IPS DF 19.7 (cell line): ENCODE results near the gene ANGPTL7.
"Not testable (repeated sequence)": the region's sequence is repeated elsewhere in the genome, so short reads cannot be mapped to it uniquely, and the experiment has no call there.

Experiments
- DNase-seq: peaks from one replicate; pipeline ENCODE4 v3.0.0-alpha.2; 2013; ENCODE audit warnings: low read depth, low spot score

Gene ANGPTL7, protein sequence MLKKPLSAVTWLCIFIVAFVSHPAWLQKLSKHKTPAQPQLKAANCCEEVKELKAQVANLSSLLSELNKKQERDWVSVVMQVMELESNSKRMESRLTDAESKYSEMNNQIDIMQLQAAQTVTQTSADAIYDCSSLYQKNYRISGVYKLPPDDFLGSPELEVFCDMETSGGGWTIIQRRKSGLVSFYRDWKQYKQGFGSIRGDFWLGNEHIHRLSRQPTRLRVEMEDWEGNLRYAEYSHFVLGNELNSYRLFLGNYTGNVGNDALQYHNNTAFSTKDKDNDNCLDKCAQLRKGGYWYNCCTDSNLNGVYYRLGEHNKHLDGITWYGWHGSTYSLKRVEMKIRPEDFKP

DNA sequence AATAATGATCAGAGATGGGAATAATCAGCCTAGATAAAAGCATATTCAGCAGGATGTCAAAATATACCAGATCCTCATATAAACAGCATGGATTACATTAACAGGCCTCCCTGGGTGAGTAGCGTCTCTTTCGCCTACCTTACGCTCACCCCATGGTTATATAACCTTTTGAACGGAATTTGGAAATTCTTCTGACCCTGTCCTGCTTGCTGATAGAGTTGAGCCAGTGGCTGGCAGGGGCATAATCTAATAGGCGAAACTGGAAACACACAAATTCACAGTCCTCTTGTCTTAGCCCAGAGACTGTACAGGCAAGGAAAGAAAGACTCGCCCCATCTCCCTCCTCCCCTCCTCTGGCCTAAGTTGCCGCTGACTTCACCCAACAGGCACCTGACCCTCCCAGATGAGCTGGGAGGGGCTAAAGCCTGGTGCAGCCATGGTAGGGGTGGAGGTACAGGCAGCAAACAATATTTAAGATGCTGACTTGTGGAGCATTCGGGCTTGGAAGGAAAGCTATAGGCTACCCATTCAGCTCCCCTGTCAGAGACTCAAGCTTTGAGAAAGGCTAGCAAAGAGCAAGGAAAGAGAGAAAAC, at the start of gene ANGPTL7:
ANGPTL7 (plus strand) TSS at position 498 of the 594 bp plus-strand sequence. CDS start 225 bp downstream, outside the sequence.
- DNase-seq = no peak

DNA sequence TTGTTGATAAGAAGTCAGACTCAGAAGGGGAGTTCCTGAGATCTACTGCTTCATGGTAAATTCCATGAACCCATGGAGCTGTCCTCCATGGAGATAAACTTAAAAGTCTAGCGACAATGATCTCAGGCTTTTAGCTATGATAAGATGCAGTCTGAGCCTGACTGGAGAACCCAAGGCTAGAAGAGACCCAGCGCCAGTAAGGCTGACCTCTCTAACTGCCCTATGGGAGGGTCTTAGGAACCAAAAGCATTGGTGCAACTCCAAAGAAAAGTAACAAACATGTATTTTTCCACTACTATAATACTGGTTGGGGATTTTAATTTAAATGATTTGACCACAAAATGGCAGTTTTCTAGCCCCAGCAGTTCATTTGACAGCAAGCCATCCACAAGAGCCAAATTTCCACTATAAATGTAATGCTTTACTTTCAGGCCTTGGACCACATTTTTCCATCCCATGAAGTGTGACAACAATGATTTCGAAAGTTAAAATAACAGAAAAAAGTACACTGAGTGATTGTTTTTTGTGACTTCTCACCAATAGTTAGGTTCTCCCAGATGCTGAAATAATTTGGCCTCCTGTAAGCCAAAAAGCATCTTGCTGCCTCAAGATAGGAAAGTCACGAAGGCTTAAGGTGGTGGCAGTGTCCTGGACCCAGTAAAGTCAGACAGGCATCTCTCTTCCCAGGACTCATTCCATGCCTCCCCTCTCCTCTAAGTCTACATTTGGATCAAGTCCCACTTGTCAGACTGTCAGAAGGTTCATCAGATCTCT, 46.4 kb upstream of the ANGPTL7 start:
- DNase-seq = no peak

DNA sequence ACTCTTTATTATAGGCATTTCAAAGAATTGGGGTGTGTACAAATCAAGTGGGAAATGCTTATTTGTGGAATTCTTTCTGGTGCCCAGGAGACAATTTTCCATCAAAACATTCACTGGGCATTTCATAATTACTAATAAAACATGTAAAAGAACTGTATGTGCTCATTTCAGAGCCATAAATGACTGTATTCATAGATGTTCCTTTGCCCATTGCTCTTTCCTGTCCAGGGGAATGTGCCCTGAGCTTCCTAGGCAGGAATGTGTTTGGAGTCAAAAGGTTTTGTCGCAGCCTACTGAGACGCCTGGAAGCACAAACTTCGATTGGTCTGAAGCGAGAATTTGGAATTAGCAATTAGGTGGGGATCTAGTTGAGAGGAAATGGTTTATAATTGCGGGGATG, 45.8 kb upstream of the ANGPTL7 start:
- no peak for DNase-seq

DNA sequence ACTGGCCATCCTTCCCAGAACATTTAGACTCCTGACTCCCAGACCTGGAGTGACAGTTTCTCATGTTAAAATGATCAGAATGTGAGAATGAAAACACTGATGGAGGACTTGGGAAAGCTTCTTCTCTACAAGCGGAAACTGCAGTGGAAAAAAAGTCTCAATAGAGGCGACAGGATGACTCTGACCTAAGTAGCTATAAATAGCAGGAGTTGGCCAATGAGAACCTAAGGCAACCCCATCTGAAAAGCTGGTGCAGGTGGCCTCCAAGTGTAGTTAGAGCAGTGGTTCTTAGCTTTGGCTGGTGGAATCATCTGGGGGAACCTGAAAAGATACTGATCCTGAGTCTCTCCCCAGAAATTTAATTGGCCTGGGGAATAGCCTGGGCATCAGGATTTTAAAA, 45.2 kb upstream of the ANGPTL7 start:
- DNase-seq = no peak

DNA sequence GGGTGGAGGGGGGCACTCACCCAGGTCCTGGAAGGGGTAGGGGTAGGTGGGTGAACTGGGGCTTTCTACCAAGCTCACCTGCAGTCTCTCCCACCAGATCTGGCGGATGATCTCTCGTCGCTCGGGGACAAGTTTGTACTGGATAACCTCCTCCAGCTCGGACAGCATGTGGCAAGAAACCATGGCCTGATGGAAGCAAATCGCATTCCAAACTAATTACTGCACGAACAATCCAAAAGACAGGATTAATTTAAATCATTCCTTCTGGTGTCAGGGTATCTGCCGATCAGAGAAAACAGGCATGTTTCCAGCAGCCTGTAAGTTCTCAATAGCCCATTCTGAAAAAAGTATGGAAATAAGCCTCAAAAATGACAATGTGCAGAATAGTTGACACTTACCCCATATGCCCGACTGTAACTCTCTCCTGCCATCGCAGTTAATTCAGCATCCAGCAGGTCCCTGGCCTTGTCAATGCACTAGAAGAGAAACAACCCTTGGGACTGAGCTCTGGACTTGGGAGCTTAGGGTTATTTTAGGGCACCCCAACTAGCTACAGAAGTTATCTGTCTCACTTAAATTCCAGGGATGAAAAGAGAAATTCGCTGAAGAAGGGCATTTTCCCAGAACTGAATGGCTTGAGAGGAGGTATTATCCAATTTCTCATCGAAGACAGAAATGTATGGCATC, 44.4 kb upstream of the ANGPTL7 start:
- no peak for DNase-seq

DNA sequence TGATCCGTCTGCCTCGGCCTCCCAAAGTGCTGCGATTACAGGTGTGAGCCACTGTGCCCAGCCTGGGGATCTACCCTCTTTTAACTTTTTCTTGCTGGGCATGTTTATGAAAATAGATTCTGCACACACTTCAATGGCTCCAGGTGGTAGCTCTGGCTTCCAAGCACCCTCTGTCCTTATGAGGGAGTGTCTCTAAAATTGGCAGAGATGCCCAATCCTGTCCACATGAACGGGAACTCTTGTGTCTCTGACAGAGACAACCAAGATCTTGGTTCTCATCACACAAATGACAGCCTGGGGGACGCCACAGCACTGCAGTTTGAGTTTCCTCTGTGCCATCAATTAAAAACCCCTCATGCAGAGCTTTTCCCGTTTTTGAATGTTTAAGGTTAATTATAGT, 43.4 kb upstream of the ANGPTL7 start:
- DNase-seq = no peak

DNA sequence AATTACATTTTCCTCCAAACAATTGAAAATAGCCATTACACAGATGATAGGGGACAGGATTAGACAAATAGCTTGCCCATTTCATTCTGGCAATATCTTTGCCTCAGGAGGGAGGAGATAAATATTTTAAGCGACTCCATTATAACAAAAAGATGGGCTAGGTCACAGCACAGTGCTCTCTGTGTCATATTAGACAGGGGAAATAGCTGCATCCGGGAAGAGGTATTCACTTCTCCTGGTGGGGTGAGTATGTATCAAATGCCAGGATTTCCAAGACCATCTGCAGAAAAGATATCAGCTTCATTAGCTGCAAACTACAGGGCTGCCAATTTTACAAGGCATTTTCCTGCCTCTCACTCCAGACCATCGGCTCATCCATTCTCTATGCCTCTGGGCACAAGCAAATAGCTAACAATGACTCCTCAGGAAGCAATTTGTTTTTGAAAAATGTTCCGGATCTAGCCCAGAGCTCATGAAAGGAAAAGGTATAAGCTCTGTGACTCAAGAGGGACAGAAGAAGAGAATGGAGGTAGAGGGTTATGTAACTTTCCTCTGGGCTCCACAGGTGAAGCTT, 41.9 kb upstream of the ANGPTL7 start:
- no peak for DNase-seq

DNA sequence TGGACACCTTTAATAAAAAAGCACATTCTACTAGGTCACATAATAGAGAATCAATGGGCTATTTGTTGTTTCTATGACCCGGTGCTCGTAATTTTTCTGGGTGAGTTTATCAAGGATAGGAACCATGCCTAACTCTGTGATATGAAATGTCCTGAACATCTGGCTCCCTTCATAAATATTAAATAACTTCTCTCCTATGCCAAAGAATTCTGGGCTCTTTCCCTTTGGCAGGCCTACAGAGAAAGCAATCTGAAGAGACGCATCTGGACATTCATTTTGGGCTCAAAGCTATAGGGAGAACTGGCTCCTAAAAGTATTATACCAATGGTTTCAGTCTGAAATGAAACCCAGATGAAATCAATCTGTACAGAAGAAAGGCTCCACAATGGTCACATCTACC, 38.8 kb upstream of the ANGPTL7 start:
- DNase-seq = no peak

DNA sequence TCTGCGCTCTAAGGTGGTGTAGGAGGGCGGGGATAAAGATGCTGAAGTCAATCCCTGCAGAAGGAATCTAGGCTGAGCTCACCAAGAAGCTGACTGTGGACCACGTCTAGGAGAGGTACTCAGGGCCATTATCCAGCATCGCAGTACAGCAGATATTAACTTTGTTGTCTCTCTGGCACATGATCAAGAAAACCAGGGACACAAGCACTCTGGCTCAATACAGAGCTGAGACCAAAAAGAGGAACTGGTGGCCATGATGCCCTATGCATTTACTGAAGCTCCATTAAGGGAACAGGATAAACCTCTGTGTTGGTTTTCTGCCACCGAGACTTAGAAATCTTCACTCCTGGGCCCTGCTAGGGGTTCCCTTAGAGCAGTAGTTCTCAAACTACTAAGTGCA, 38.0 kb upstream of the ANGPTL7 start:
- no peak for DNase-seq

DNA sequence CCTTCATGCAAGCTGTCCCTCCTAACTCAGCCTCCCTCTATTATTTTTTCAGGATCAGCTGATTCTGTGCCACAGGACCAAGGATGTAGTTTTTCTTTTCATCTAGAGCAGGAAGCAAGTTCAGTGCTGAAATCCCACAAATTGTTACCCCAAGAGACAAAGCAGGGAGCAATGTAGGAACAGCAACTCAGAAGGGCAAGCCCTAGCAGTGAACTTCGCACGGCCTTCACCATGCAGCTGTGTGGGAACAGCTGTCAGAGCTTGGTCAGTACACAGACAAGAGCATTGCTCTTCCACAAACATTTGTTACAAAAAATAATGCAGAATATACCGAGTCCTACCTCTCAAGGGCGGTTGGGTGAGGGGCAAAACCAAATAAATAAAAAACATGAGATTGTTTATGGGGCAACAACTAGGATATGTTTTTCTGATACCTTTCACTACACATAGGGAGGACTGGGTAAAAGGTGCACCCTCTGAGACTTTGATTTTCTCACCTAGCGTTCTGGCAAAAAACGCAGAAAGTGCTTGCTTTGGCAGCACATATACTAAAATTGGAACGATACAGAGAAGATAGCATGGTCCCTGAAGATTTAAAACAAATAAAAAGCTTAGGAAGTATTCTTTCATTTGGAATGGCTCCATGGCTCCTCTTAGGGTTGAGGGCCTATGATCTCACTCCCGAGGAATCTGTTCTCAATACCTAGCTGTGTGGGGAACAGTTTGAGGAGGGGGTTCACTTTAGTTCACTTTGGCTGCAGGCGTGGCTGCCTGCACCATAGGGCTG, 37.1 kb upstream of the ANGPTL7 start:
- no peak for DNase-seq

DNA sequence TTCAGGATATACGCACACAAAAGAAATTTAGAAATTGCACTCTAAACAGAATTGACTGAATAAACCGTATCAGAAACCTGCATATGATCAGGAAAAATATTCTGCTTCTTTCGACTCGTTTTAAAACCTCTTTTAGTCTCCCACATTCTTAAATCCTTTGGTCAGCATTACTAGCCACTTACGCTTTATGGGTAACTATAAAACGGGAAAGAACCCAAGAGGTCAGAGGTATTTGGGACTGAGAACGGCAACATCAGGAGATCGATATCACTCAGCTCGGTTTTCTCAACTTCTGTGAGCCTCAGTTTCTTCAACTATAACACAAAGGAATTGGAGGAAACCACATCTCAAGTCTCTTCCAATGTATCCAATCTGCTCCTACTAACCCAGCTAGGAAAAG, 36.4 kb upstream of the ANGPTL7 start:
- no peak for DNase-seq

DNA sequence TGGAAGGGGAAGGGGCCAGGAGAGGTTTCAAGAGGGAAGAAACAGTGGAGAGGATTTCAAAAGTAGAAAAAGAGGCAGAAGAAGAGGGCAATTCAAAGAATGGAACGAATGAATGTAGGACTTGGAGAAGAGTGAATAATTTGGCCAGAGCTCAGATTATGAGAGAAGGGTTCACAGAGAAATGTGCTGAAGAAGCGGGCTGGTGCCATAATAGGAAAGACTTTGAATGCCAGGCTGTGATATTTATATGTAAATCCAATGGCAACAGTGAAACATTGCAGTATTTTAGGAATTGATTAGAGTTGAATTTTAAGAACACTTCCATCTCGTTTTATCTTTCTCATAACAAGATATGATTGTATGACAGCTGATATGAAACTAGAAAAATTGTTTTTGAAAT, 36.0 kb upstream of the ANGPTL7 start:
- DNase-seq = no peak

DNA sequence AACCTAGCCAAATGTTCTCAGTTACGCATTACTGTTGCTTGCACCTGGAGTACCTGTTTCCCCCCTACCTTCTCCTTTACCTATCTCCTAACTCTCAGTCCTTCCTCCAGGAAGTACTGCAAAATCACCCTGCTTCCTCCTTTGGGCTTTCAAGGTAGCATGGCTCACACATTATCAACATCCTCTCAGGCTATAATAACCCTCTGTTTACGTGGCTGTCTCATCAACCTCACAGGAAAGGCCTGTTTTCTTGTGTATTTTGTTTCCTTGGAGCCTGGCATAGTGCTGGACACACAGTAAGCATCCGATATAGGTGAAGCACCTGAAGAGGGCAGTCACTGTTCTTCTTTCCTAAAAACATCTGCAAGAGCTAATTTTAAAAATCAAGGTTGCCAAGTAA, 32.7 kb upstream of the ANGPTL7 start:
- no peak for DNase-seq

DNA sequence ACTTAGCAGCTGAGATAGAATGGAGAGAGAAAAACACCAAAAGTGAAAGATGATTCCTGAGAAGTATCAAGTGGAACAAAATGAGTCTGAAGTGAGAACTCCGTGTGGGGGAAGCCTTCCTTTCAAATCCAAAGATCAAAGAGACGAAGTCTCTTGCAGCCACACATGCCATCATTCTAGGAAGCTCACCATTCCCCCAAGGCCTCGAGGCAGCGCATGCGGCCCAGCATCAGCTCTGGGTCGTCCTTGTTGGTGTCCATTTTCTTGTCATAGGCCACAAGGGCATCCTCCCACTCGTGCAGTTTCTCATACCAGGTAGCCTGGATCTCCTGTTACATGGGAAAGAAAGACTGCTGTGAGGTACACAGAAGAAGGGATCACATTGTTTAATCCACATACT, 32.2 kb upstream of the ANGPTL7 start:
- DNase-seq = no peak

DNA sequence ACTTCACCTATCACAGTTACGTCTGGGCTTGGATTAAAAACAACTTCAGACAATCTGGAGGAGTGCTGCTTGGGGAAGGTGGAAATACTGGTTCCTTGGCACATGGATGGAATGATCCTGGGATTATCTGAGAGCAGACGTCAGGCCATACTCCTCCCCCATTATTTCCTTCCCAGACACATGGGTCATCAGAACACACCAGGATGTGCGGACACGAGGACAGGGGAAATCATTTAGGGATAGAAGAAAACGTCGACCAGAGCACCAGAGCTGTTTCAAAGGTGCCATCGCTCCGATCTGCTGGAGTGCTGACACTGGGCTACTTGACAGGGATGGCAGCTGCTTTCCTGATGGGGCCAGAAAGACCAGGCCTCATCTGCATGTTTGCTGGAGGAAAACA, 31.8 kb upstream of the ANGPTL7 start:
- DNase-seq = no peak

DNA sequence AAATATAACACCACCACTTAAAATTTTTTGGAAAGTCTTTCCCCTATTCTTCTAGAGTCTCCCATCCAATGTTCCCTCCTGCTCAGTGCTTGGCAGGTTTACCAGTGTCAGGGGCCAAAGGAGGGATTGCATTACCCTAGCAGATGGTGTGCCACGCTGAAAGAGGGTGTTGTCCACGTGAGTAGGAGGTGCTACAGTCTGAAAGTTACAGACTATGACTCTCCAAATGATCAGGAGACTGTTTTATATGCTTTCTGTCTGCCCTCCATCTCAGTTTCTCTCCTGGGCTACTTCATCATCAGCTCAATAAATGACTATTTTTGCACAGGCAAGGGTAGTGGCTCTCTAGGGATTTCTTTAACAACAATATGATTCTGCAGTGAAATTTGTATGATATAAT, 31.3 kb upstream of the ANGPTL7 start:
- no peak for DNase-seq

DNA sequence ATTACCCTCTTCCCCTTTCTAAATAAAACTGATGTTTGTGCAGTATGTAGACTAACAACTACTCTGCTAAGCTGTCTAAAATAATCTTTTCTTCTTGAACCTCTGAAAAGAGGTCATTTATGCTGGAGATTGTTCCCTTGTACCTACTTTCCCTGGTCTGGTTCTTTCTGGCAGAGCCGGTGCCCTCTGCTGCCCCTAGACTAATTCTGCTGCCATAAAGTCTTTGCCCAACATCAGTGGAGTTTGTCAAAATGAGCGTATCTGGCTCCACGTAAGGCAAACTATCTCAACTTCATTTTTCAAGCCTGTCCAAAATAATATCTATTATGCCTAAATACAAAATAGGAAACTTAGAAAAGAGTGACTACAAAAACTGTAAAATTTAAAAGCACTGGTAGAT, 30.9 kb upstream of the ANGPTL7 start:
- no peak for DNase-seq

DNA sequence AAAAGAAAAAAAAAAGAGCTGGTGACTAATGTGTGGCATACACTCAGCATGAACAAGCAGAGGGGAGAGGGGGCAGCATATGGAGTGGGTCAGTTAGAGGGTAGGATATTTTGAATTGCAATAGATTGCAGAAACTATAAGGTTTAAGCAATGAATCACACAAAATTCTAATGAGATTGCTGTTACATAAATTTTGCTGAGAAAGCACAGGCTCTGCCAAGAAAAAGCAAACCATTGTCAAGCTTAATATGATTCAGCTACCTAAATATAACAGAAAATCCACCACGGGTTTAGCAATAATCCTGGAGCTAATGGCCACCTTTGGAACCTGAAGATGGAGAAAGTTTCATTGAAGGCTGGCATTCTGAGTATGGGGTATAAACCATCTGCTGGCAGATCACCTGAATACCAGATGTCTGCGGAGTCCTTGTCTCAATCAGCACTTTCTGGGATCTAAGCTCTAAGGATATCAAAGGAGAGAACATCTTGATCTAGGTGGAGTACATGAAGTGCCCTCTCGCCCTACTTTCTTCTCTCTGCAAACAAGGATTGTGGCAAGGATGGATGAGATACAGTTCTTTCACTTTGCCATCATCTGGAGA, 30.3 kb upstream of the ANGPTL7 start:
- no peak for DNase-seq

DNA sequence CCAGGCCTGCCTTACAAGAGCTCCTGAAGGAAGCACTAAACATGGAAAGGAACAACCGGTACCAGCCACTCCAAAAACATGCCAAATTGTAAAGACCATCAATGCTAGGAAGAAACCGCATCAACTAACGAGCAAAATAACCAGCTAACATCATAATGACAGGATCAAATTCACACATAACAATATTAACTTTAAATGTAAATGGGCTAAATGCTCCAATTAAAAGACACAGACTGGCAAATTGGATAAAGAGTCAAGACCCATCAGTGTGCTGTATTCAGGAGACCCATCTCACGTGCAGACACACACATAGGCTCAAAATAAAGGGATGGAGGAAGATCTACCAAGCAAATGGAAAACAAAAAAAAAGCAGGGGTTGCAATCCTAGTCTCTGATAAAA, 26.4 kb upstream of the ANGPTL7 start:
- not testable (repeated sequence) for DNase-seq

DNA sequence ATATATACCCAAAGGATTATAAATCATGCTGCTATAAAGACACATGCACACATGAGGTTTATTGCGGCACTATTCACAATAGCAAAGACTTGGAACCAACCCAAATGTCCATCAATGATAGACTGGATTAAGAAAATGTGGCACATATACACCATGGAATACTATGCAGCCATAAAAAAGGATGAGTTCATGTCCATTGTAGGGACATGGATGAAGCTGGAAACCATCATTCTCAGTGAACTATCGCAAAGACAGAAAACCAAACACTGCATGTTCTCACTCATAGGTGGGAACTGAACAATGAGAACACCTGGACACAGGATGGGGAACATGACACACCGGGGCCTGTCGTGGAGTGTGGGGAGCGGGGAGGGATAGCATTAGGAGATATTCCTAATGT, 22.4 kb upstream of the ANGPTL7 start:
- not testable (repeated sequence) for DNase-seq

DNA sequence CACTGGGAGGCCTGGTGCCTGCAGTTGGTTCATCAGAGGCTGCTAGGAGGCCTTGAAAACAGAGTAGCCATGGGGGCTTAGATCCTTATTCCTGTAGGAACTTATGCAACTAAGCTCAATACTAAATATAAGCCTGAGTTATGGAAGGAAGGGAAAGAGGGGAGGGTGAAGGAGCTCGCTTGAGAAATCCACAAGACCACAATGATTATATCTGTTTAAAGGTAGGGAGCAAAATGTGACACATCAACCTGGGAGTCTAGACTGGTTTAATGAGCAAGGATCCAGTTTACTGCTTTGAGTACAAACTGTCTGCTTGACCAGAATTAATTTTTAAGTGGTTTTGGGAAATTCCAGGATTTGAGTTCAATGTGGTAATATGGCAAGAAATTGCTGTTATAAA, 20.4 kb upstream of the ANGPTL7 start:
- no peak for DNase-seq
